Endothelial cell of umbilical vein (primary cell): Measurements from ENCODE around the gene PRIM1. TPM values are rescaled to one million over a fixed set of nuclear protein-coding genes. Genes with fewer than 3 reads are reported as not detected.

Experiments
- BruUV-seq: library from RNA; stranded (reverse); fragments of 400-500 nt; replicated peaks from 2 replicates; lab custom pipeline; 2021; lab: Mats Ljungman, UMichigan
- CTCF ChIA-PET: fragments of 300-600, 350-600 bp; sonication (Branson Sonifier 250); formaldehyde crosslinking; loops from one replicate; lab custom pipeline; 2021; ENCODE audit warnings: antibody characterized with exemption, inconsistent platforms; lab: Charles Lee
- POLR2A ChIA-PET: fragments of 300-600, 350-600 bp; sonication (Branson Sonifier 250); formaldehyde crosslinking; loops from one replicate; lab custom pipeline; 2021; ENCODE audit warnings: antibody characterized with exemption, inconsistent platforms; lab: Charles Lee
- DNase-seq: peaks from one replicate; pipeline ENCODE4 v3.0.0-alpha.2; 2011; ENCODE audit warnings: low read depth, low spot score
- FAIRE-seq: peaks from 2 replicates; lab custom pipeline; 2011; peaks lifted over from hg19 to GRCh38; lab: Jason Lieb, UNC
- H2AFZ ChIP-seq: 2 replicates; pipeline ENCODE4 v1.6.0; 2012; ENCODE audit warnings: low read depth, low read length, control low read depth, inconsistent platforms
- H3K27ac ChIP-seq: 2 replicates; pipeline ENCODE4 v1.5.1; 2011; ENCODE audit warnings: low read depth, mild to moderate bottlenecking, control low read depth, low read length, moderate library complexity; ENCODE audit not compliant: insufficient read depth
- H3K27me3 ChIP-seq, 2 experiments: 2 replicates each; pipeline versions ENCODE4 v1.6.0 to v1.6.1; 2011; ENCODE audit warnings: low read length in 2 of 2, mixed read lengths in 1 of 2; ENCODE audit not compliant: control insufficient read depth in 2 of 2, insufficient read depth in 2 of 2
- H3K36me3 ChIP-seq, 2 experiments: 2 replicates in 1 of 2; 3 replicates in 1 of 2; pipeline ENCODE4 v1.5.1; 2011; ENCODE audit warnings: low read length in 2 of 2, mild to moderate bottlenecking in 1 of 2, moderate library complexity in 1 of 2; ENCODE audit not compliant: control insufficient read depth in 2 of 2, insufficient read depth in 2 of 2; ENCODE audit errors: extremely low read depth in 1 of 2
- H3K4me1 ChIP-seq: 3 replicates; pipeline ENCODE4 v1.5.1; 2011; ENCODE audit warnings: mild to moderate bottlenecking, low read length; ENCODE audit not compliant: control insufficient read depth, insufficient read depth; ENCODE audit errors: extremely low read depth
- H3K4me2 ChIP-seq: 2 replicates; pipeline ENCODE4 v1.6.1; 2011; ENCODE audit warnings: low read length, control low read depth, mixed read lengths; ENCODE audit not compliant: insufficient read depth
- H3K4me3 ChIP-seq, 3 experiments: fragments of 200-600 bp in 1 of 3; sonication (generic), shearing (Covaris generic) in 1 of 3; replicated peaks in 1 of 3; 2 replicates each; pipeline ENCODE4 v1.5.1; 2011 to 2016; ENCODE audit warnings: control low read depth in 3 of 3, low read length in 3 of 3, mild to moderate bottlenecking in 2 of 3, inconsistent platforms in 1 of 3, low read depth in 1 of 3, moderate library complexity in 1 of 3; ENCODE audit not compliant: insufficient read depth in 1 of 3
- H3K79me2 ChIP-seq: 2 replicates; pipeline ENCODE4 v1.6.0; 2012; ENCODE audit warnings: low read length, inconsistent platforms; ENCODE audit not compliant: control insufficient read depth, insufficient read depth
- H3K9ac ChIP-seq: replicated peaks from 2 replicates; pipeline ENCODE3; 2011; ENCODE audit warnings: low read length, control low read depth; ENCODE audit not compliant: insufficient read depth; ENCODE audit errors: extremely low read depth
- H3K9me1 ChIP-seq: replicated peaks from 3 replicates; pipeline ENCODE4 v1.6.0; 2011; ENCODE audit warnings: mild to moderate bottlenecking, low read length; ENCODE audit not compliant: control insufficient read depth, insufficient read depth; ENCODE audit errors: extremely low read depth
- H3K9me3 ChIP-seq: replicated peaks from 2 replicates; pipeline ENCODE4 v1.5.1; 2012; ENCODE audit warnings: low read length, inconsistent platforms; ENCODE audit not compliant: control insufficient read depth, insufficient read depth
- H4K20me1 ChIP-seq: replicated peaks from 2 replicates; pipeline ENCODE3; 2011; ENCODE audit warnings: mild to moderate bottlenecking, low read length; ENCODE audit not compliant: control insufficient read depth, insufficient read depth; ENCODE audit errors: extremely low read depth
- EZH2 ChIP-seq: IDR thresholded peaks from 2 replicates; pipeline ENCODE4 v1.6.1; 2012; ENCODE audit warnings: borderline replicate concordance, low read depth, mild to moderate bottlenecking, moderate library complexity, low read length, inconsistent platforms; ENCODE audit not compliant: severe bottlenecking
- FOS ChIP-seq: IDR thresholded peaks from 2 replicates; pipeline ENCODE4 v1.6.1; 2011; ENCODE audit warnings: mild to moderate bottlenecking, low read length, moderate library complexity, borderline replicate concordance; ENCODE audit not compliant: insufficient read depth
- GATA2 ChIP-seq: IDR thresholded peaks from 2 replicates; pipeline ENCODE4 v1.7.0; 2011; ENCODE audit warnings: low read depth, mild to moderate bottlenecking, moderate library complexity, mixed read lengths, low read length; ENCODE audit not compliant: insufficient read length, insufficient read depth
- JUN ChIP-seq: IDR thresholded peaks from 2 replicates; pipeline ENCODE4 v1.6.1; 2011; ENCODE audit warnings: borderline replicate concordance, low read depth; ENCODE audit not compliant: insufficient read length, insufficient read depth
- MAX ChIP-seq: IDR thresholded peaks from 2 replicates; pipeline ENCODE4 v1.6.1; 2011; ENCODE audit not compliant: insufficient read depth, insufficient read length
- MYC ChIP-seq: IDR thresholded peaks from one replicate; pipeline ENCODE4 v1.6.1; 2011; ENCODE audit warnings: mild to moderate bottlenecking, low read depth, low read length
- POLR2A ChIP-seq: IDR thresholded peaks from 2 replicates; pipeline ENCODE4 v1.6.1; 2012; ENCODE audit warnings: low read depth, mild to moderate bottlenecking, control low read depth, low read length
- POLR2AphosphoS5 ChIP-seq: IDR thresholded peaks from 2 replicates; pipeline ENCODE4 v1.6.1; 2012; ENCODE audit warnings: low read depth, mild to moderate bottlenecking, control low read depth, low read length, moderate library complexity; ENCODE audit not compliant: insufficient read depth
- dilution Hi-C: fragments of 300-500 bp; cut with MboI; formaldehyde crosslinking; loops from one replicate; pipeline ENCODE4 v1.15.0; 2019; ENCODE audit warnings: low sequenced_read_pairs; ENCODE audit not compliant: extremely low pct_ligation_motif_present
- intact Hi-C: fragments of 100-400 bp; cut with micrococcal nuclease; formaldehyde crosslinking; loops from one replicate; pipeline ENCODE4 v1.10.0; 2022
- polyA plus RNA-seq, 4 experiments: library from polyadenylated mRNA; depleted of rRNA in 3 of 4; stranded (reverse) in 3 of 4; unstranded in 1 of 4; fragments of >200 nt; gene quantifications; 2 replicates each; pipeline versions ENCODE4 v1.2.1 to v1.2.3, GENCODE V29; 2011 to 2012; ENCODE audit warnings: missing spikeins in 1 of 4
- total RNA-seq: library from RNA; stranded (reverse); gene quantifications from 2 replicates; pipeline ENCODE4 v1.2.3, GENCODE V29; 2021
- TF ChIP-seq, protein P1 (sequence below), 2 donors: IDR thresholded peaks; 1 replicate in 1 of 2; 2 replicates in 1 of 2; pipeline ENCODE4 v1.5.1; 2011; ENCODE audit warnings: low read length in 2 of 2, mild to moderate bottlenecking in 2 of 2, moderate library complexity in 2 of 2, control low read depth in 1 of 2, inconsistent platforms in 1 of 2, low read depth in 1 of 2; ENCODE audit not compliant: insufficient read depth in 1 of 2; ENCODE audit errors: extremely low read depth in 1 of 2

Gene PRIM1
- total and polyA plus RNA-seq, 2 donors (not counting 3 experiments of a cell fraction or from before 2014, with no cell fraction given): 10.9 to 12.1 TPM

GRCh38 chr12:56775638-56776037 is 23.5 kb upstream of the PRIM1 start:
- Histone ChIP-seq H4K20me1 (no peaks in the 10 kb centered on the region), H3K9me3 (no peaks in the 10 kb centered on the region), H3K4me1 (no peaks in the 10 kb centered on the region), H3K27me3 (peaks cover 0 to 3% of the 10 kb centered on the region in 2 experiments), H3K79me2 (no peaks in the 10 kb centered on the region), H3K9me1 (no peaks in the 10 kb centered on the region), H3K27ac (no peak overlapping the region), H3K36me3 (no peaks in the 10 kb centered on the region), H3K9ac (no peak overlapping the region), H3K4me2 (no peak overlapping the region), H2AFZ (no peak overlapping the region), H3K4me3 (no peak overlapping the region)
- intact Hi-C loops: no loop called here
- no peak for DNase-seq
- no peak for FAIRE-seq
- dilution Hi-C loops: no loop called here
- ChIA-PET POLR2A (no interaction called here), CTCF (interaction anchor here (1.3 kb wide), 2 partner anchors 35 to 244 kb away, joined by 3 read pairs; no protein-coding TSS in a partner anchor)
- TF ChIP-seq MYC (no peak), EZH2 (no peak), GATA2 (no peak), POLR2AphosphoS5 (no peak), POLR2A (no peak), JUN (no peak), MAX (no peak)
- no TSS peak for BruUV-seq

GRCh38 chr12:56773113-56773512 is 21.0 kb upstream of the PRIM1 start:
- ChIA-PET CTCF (no interaction called here), POLR2A (no interaction called here)
- H3K9ac ChIP-seq: no peak overlapping the region
- no peak overlapping the region for H2AFZ ChIP-seq
- DNase-seq: no peak
- TF ChIP-seq EZH2 (no peak), MAX (no peak), POLR2AphosphoS5 (no peak), FOS (no peak), MYC (no peak), JUN (no peak), POLR2A (no peak), GATA2 (no peak)
- TF ChIP-seq, protein P1, sequence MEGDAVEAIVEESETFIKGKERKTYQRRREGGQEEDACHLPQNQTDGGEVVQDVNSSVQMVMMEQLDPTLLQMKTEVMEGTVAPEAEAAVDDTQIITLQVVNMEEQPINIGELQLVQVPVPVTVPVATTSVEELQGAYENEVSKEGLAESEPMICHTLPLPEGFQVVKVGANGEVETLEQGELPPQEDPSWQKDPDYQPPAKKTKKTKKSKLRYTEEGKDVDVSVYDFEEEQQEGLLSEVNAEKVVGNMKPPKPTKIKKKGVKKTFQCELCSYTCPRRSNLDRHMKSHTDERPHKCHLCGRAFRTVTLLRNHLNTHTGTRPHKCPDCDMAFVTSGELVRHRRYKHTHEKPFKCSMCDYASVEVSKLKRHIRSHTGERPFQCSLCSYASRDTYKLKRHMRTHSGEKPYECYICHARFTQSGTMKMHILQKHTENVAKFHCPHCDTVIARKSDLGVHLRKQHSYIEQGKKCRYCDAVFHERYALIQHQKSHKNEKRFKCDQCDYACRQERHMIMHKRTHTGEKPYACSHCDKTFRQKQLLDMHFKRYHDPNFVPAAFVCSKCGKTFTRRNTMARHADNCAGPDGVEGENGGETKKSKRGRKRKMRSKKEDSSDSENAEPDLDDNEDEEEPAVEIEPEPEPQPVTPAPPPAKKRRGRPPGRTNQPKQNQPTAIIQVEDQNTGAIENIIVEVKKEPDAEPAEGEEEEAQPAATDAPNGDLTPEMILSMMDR (IDR thresholded peaks at IDR 0.05; ENCODE audit: extremely low read depth in 1 of 2, insufficient read depth in 1 of 2, low read depth in 1 of 2, low read length in 2 of 2): no peak
- no peaks in the 10 kb centered on the region for H4K20me1 ChIP-seq
- no peaks in the 10 kb centered on the region for H3K9me3 ChIP-seq
- H3K4me3 ChIP-seq: no peak overlapping the region
- no peaks in the 10 kb centered on the region for H3K9me1 ChIP-seq
- no peak overlapping the region for H3K27ac ChIP-seq
- no peaks in the 10 kb centered on the region for H3K36me3 ChIP-seq
- no peak overlapping the region for H3K4me2 ChIP-seq
- FAIRE-seq: no peak
- BruUV-seq: no TSS peak
- H3K4me1 ChIP-seq: no peaks in the 10 kb centered on the region
- dilution Hi-C loops (no loop called here), intact Hi-C loops (no loop called here)
- no peaks in the 10 kb centered on the region for H3K79me2 ChIP-seq
- peaks cover 0 to 4% of the 10 kb centered on the region in 2 experiments for H3K27me3 ChIP-seq
